ENCODE results near the gene KCNH5. TPM values are rescaled to one million over a fixed set of nuclear protein-coding genes. Genes with fewer than 3 reads are reported as not detected.

Gene KCNH5
- total and polyA plus RNA-seq, 12 donors, result 0.15 TPM; not detected in 11

- DNase-seq (no peak), ATAC-seq (no peak)
- no peak overlapping the region for H3K27ac ChIP-seq
- H3K36me3 ChIP-seq, result no peaks in the 10 kb centered on the region
- intact Hi-C loops (cut with DNase I), result no loop called here
- 78 to 83% methylated on average over 2 of the region's 2 CpGs for WGBS, 2 donors
- TF ChIP-seq, protein P1, sequence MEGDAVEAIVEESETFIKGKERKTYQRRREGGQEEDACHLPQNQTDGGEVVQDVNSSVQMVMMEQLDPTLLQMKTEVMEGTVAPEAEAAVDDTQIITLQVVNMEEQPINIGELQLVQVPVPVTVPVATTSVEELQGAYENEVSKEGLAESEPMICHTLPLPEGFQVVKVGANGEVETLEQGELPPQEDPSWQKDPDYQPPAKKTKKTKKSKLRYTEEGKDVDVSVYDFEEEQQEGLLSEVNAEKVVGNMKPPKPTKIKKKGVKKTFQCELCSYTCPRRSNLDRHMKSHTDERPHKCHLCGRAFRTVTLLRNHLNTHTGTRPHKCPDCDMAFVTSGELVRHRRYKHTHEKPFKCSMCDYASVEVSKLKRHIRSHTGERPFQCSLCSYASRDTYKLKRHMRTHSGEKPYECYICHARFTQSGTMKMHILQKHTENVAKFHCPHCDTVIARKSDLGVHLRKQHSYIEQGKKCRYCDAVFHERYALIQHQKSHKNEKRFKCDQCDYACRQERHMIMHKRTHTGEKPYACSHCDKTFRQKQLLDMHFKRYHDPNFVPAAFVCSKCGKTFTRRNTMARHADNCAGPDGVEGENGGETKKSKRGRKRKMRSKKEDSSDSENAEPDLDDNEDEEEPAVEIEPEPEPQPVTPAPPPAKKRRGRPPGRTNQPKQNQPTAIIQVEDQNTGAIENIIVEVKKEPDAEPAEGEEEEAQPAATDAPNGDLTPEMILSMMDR (IDR thresholded peaks at IDR 0.05), result no peak
- no peaks in the 10 kb centered on the region for H3K4me1 ChIP-seq
- no peak overlapping the region for H3K4me3 ChIP-seq
- no peaks in the 10 kb centered on the region for H3K27me3 ChIP-seq
- H3K9me3 ChIP-seq, result peaks cover 0 to 2% (median 0%) of the 10 kb centered on the region in 11 donors
Measured at GRCh38 chr14:62722406-62722805, 322.9 kb downstream of the KCNH5 start.

- peaks cover 0 to 2% (median 0%) of the 10 kb centered on the region in 11 donors for H3K9me3 ChIP-seq
- ATAC-seq (no peak), DNase-seq (no peak)
- TF ChIP-seq, protein P1 (IDR thresholded peaks at IDR 0.05), result no peak
- no peak overlapping the region for H3K27ac ChIP-seq
- H3K4me1 ChIP-seq, result no peaks in the 10 kb centered on the region
- 94 to 98% methylated on average over 1 of the region's 1 CpG for WGBS, 2 donors
- H3K27me3 ChIP-seq, result no peaks in the 10 kb centered on the region
- intact Hi-C loops (cut with DNase I), result no loop called here
- H3K4me3 ChIP-seq, result no peak overlapping the region
- H3K36me3 ChIP-seq, result no peaks in the 10 kb centered on the region
Measured at GRCh38 chr14:62718629-62719028, 326.6 kb downstream of the KCNH5 start.

GRCh38 chr14:62711351-62712023 is 333.8 kb downstream of the KCNH5 start:
- TF ChIP-seq, protein P1 (IDR thresholded peaks at IDR 0.05), result no peak
- Histone ChIP-seq H3K4me1 (no peaks in the 10 kb centered on the region), H3K9me3 (no peaks in the 10 kb centered on the region), H3K27me3 (no peaks in the 10 kb centered on the region), H3K27ac (no peak overlapping the region), H3K4me3 (no peak overlapping the region), H3K36me3 (no peaks in the 10 kb centered on the region)
- 50 to 62% methylated on average over 7 of the region's 7 CpGs for WGBS, 2 donors
- intact Hi-C loops (cut with DNase I), result no loop called here
- no peak for ATAC-seq
- DNase-seq, result no peak

DNA sequence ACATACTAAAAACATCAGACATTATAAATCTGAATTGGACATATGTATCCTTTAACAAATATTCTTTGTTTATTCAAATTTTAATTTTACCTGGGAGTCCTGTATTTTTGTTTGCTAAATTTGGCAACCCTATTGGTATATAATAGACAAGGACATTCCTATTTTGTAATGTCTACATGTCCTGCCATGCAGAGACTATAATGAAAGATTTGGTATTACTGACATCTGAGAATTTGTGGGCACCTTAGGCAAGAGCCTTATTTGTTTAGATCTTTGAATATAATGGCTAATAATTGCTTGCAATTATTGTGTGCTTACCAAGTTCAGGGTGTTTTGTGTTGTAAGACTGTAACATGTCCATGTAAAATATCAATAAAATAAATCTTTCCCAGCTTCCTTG is 334.4 kb downstream of the KCNH5 start:
- no peak overlapping the region for H3K27ac ChIP-seq
- no peaks in the 10 kb centered on the region for H3K4me1 ChIP-seq
- H3K9me3 ChIP-seq, result no peaks in the 10 kb centered on the region
- TF ChIP-seq, protein P1 (IDR thresholded peaks at IDR 0.05), result no peak
- no peak for DNase-seq
- H3K36me3 ChIP-seq, result no peaks in the 10 kb centered on the region
- no peaks in the 10 kb centered on the region for H3K27me3 ChIP-seq
- no peak overlapping the region for H3K4me3 ChIP-seq
- intact Hi-C loops (cut with DNase I), result no loop called here
- no peak for ATAC-seq
